Loucy (cell line): ENCODE results near the gene NBPF3.

Source experiments
- H2AFZ ChIP-seq: fragments of 200-600 bp; sonication (generic); 2 replicates; pipeline ENCODE4 v1.6.0; 2016; ENCODE audit warnings: antibody characterized with exemption, mild to moderate bottlenecking, low read length, moderate library complexity
- H3F3A ChIP-seq: fragments of 200-600 bp; 2 replicates; pipeline ENCODE4 v1.6.0; 2016; ENCODE audit warnings: antibody characterized with exemption, low read depth, mild to moderate bottlenecking
- H3K27me3 ChIP-seq: fragments of 200-600 bp; sonication (generic); 2 replicates; pipeline ENCODE4 v1.6.1; 2014; ENCODE audit warnings: low read length, mild to moderate bottlenecking; ENCODE audit not compliant: insufficient read depth, poor library complexity, severe bottlenecking
- H3K36me3 ChIP-seq: fragments of 200-600 bp; sonication (generic); 2 replicates; pipeline ENCODE4 v1.6.1; 2016; ENCODE audit warnings: low read length; ENCODE audit not compliant: insufficient read depth
- H3K4me1 ChIP-seq: fragments of 200-600 bp; sonication (generic); 2 replicates; pipeline ENCODE4 v1.5.1; 2014; ENCODE audit warnings: low read length, mild to moderate bottlenecking; ENCODE audit not compliant: insufficient read depth, poor library complexity, severe bottlenecking
- H3K4me2 ChIP-seq: fragments of 200-600 bp; sonication (generic); 2 replicates; pipeline ENCODE4 v1.6.0; 2014; ENCODE audit warnings: antibody characterized with exemption, low read length, low read depth, mild to moderate bottlenecking; ENCODE audit not compliant: poor library complexity, severe bottlenecking
- H3K4me3 ChIP-seq: fragments of 200-600 bp; sonication (generic); 2 replicates; pipeline ENCODE4 v1.5.1; 2014; ENCODE audit warnings: low read length, mild to moderate bottlenecking, mixed read lengths; ENCODE audit not compliant: poor library complexity, severe bottlenecking
- H3K79me2 ChIP-seq: fragments of 200-600 bp; sonication (generic); 2 replicates; pipeline ENCODE4 v1.6.1; 2014; ENCODE audit warnings: low read length; ENCODE audit not compliant: insufficient read depth
- H3K9ac ChIP-seq: fragments of 200-600 bp; sonication (generic); 2 replicates; pipeline ENCODE4 v1.6.0; 2014; ENCODE audit warnings: mild to moderate bottlenecking, low read depth, low read length, moderate library complexity; ENCODE audit not compliant: poor library complexity, severe bottlenecking
- H3K9me2 ChIP-seq: fragments of 200-600 bp; sonication (generic); replicated peaks from 2 replicates; pipeline ENCODE4 v1.6.1; 2016; ENCODE audit warnings: low read depth, low read length, mixed read lengths
- H3K9me3 ChIP-seq: fragments of 200-600 bp; sonication (generic); 2 replicates; pipeline ENCODE4 v1.6.1; 2014; ENCODE audit warnings: mild to moderate bottlenecking, antibody characterized with exemption, low read length, low read depth; ENCODE audit not compliant: insufficient read depth
- H4K20me1 ChIP-seq: fragments of 200-600 bp; sonication (generic); 2 replicates; pipeline ENCODE4 v1.6.0; 2014; ENCODE audit warnings: antibody characterized with exemption, low read length, mild to moderate bottlenecking; ENCODE audit not compliant: insufficient read depth, poor library complexity, severe bottlenecking
- CTCF ChIP-seq: fragments of 200-600 bp; sonication (generic); conservative IDR thresholded peaks from 2 replicates; pipeline ENCODE4 v1.5.1; 2014; ENCODE audit warnings: mild to moderate bottlenecking, antibody characterized with exemption, low read length
- EZH2phosphoT487 ChIP-seq: fragments of 200-600 bp; IDR thresholded peaks from 2 replicates; pipeline ENCODE4 v1.6.1; 2018; ENCODE audit warnings: antibody characterized with exemption, mild to moderate bottlenecking, moderate library complexity, borderline replicate concordance

NBPF3 gene

DNA sequence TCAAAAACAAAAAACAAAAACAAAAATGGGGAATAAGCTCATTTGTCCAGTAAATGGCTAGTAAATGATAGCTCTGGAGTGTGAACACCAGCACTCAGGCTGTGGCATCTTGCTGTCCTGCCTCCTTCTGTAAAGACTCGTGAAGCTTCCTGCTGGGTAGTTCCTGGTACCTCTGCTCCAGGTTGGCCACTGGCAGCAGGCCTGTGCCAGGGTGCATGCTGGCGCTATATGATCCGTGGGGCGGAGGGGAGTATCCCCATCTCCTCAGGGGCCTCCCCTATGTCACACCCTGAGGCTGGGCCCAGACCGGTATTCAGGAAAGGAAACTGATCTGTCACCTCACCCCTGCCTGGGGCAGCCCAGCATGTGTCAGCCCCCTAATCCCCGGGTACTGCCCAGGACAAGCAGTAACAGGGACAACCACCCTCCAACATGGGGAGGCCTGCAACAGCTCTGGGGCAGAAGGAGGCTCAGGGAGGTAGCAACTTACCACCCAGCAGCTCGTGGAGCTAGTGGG is 83.4 kb downstream of the NBPF3 start:
- Histone ChIP-seq H3K9me3 (no peaks in the 10 kb centered on the region), H3F3A (no peaks in the 10 kb centered on the region), H3K79me2 (no peaks in the 10 kb centered on the region), H3K9me2 (no peaks in the 10 kb centered on the region), H3K4me1 (no peaks in the 10 kb centered on the region), H2AFZ (no peak overlapping the region), H3K4me2 (no peak overlapping the region), H3K4me3 (no peak overlapping the region), H3K9ac (no peak overlapping the region), H3K27me3 (no peaks in the 10 kb centered on the region), H4K20me1 (no peaks in the 10 kb centered on the region), H3K36me3 (no peaks in the 10 kb centered on the region)
- TF ChIP-seq EZH2phosphoT487, result no peak
- TF ChIP-seq CTCF, result no peak

DNA sequence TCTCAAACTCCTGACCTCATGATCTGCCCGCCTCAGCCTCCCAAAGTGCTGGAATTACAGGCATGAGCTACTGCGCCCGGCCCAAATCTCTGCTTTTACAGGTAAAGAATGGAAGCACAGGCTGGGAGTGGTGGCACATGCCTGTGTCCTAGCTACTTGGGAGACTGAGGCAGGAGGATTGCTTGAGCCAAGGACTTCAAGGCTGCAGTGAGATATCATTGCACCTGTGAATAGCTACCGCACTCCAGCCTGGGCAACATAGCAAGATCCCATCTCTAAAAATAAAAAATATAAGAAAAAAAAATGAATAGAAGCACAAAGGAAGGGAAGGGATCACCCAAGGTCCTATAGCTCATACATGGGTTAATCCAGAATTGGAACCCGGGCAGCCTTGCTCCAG is 84.3 kb downstream of the NBPF3 start:
- Histone ChIP-seq H2AFZ (no peak overlapping the region), H3K27me3 (no peaks in the 10 kb centered on the region), H3K36me3 (no peaks in the 10 kb centered on the region), H3K4me1 (no peaks in the 10 kb centered on the region), H3F3A (no peaks in the 10 kb centered on the region), H4K20me1 (no peaks in the 10 kb centered on the region), H3K9me3 (no peaks in the 10 kb centered on the region), H3K9me2 (no peaks in the 10 kb centered on the region), H3K9ac (no peak overlapping the region), H3K4me2 (no peak overlapping the region), H3K4me3 (no peak overlapping the region), H3K79me2 (no peaks in the 10 kb centered on the region)
- TF ChIP-seq CTCF (no peak), EZH2phosphoT487 (no peak)

DNA sequence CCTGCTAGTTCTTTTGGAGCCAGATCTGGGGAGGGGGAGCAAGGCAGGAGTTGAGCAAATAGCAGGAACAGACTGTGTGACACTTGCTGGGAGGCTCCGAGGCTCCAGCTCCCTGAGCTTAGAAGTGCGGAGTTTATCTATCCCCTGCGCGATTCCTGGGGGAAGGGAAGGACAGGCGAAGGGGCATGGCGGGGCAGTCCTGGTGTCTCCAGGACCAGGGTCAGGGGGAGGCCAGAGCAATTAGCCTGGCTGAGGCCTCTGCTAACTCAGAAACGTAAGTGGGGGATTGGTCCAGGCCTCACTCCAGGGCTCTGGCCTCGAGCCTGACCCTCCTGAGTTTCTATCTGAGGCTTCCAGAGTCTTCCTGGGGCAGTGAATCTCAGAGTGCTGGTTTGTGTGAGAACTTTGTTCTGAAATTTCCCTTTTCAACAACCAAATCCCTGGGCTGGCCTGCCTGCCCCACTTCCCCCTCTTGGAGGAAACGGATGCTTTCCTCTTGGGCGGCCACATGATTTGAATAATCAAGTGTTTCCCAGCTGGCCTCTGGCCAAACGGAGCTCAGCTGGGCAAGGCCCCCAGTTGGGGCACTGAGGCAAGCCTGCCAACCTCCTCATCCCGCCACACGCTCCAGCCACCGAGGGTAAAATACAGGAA is 84.9 kb downstream of the NBPF3 start:
- H3K9me3 ChIP-seq, result no peaks in the 10 kb centered on the region
- H3K79me2 ChIP-seq, result no peaks in the 10 kb centered on the region
- no peaks in the 10 kb centered on the region for H3K27me3 ChIP-seq
- no peaks in the 10 kb centered on the region for H3K9me2 ChIP-seq
- no peaks in the 10 kb centered on the region for H3K4me1 ChIP-seq
- H3K36me3 ChIP-seq, result no peaks in the 10 kb centered on the region
- H3F3A ChIP-seq, result no peaks in the 10 kb centered on the region
- H2AFZ ChIP-seq, result no peak overlapping the region
- TF ChIP-seq CTCF (no peak), EZH2phosphoT487 (no peak)
- H4K20me1 ChIP-seq, result no peaks in the 10 kb centered on the region
- H3K4me3 ChIP-seq, result no peak overlapping the region
- no peak overlapping the region for H3K9ac ChIP-seq
- no peak overlapping the region for H3K4me2 ChIP-seq
